ENCODE measurements around the gene TGIF2. TPM values are rescaled to one million over a fixed set of nuclear protein-coding genes. Genes with fewer than 3 reads are reported as not detected.

The TGIF2 gene
- total RNA-seq, 1 donor from 2014 or later = 29.2 TPM

DNA sequence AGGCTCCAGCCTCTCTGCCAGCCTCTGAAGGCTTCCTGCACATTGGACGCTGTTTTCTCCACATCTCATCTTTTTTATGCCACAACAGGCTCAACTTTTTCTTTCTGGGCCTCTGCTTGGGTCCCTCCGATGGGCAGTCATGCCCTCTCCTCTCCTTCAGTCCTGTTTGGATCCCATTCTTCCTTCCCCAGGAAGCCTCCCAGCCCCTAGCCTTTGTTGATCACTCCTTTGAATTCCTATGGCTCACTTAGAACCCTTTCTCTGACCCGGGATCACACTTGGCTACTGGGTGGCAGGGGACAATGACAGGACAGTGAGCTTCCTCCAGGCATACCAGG, 68.1 kb downstream of the TGIF2 start:
- Mint-ChIP-seq H3K27me3 (ENCODE audit: unreplicated experiment) (no peaks in the 10 kb centered on the region), H3K4me3 (ENCODE audit: unreplicated experiment) (no peak overlapping the region), H3K36me3 (ENCODE audit: unreplicated experiment) (no peaks in the 10 kb centered on the region), H3K4me1 (ENCODE audit: unreplicated experiment) (no peaks in the 10 kb centered on the region), H3K27ac (ENCODE audit: unreplicated experiment) (no peak overlapping the region), H3K9me3 (ENCODE audit: unreplicated experiment) (no peaks in the 10 kb centered on the region)
- no peak for DNase-seq (ENCODE audit: extremely low spot score, unreplicated experiment)
- no peak for TF ChIP-seq CTCF (IDR thresholded peaks at IDR 0.05)

GRCh38 chr20:36642136-36642535, 68.7 kb downstream of the TGIF2 start:
- no peaks in the 10 kb centered on the region for H3K27me3 Mint-ChIP-seq (ENCODE audit: unreplicated experiment)
- H3K4me3 Mint-ChIP-seq (ENCODE audit: unreplicated experiment) = no peak overlapping the region
- no peak for DNase-seq (ENCODE audit: extremely low spot score, unreplicated experiment)

More at GRCh38 chr20:36642136-36642535, 68.7 kb downstream of the TGIF2 start:
- no peaks in the 10 kb centered on the region for H3K4me1 Mint-ChIP-seq (ENCODE audit: unreplicated experiment)
- no peaks in the 10 kb centered on the region for H3K9me3 Mint-ChIP-seq (ENCODE audit: unreplicated experiment)
- no peaks in the 10 kb centered on the region for H3K36me3 Mint-ChIP-seq (ENCODE audit: unreplicated experiment)
- no peak overlapping the region for H3K27ac Mint-ChIP-seq (ENCODE audit: unreplicated experiment)
- TF ChIP-seq CTCF (IDR thresholded peaks at IDR 0.05) = no peak

Other genes with a start within 250 kb of the TGIF2 start
- 197 and 200 TPM in 2 replicates for gene MYL9, start 32.1 kb upstream of the TGIF2 start, total RNA-seq
- 65.2 and 69.4 TPM in 2 replicates for gene RAB5IF, start 32.2 kb downstream of the TGIF2 start, total RNA-seq
- gene SLA2, start 72.6 kb downstream of the TGIF2 start, total RNA-seq = not detected in 2 replicates
- 32.2 and 33.5 TPM in 2 replicates for gene NDRG3, start 172.5 kb downstream of the TGIF2 start, total RNA-seq
- gene DSN1, start 200.2 kb downstream of the TGIF2 start, total RNA-seq = 6.7 and 7.6 TPM in 2 replicates